GM20000 (cell line): Measurements from ENCODE around the gene MTMR4.
"Not testable (repeated sequence)": the region's sequence is repeated elsewhere in the genome, so short reads cannot be mapped to it uniquely, and the experiment has no call there.

ENCODE experiments used
- DNase-seq: peaks from one replicate; pipeline ENCODE4 v3.0.0; 2012; ENCODE audit warnings: low spot score
- CTCF ChIP-seq: IDR thresholded peaks from 2 replicates; pipeline ENCODE4 v1.5.1; 2012; ENCODE audit warnings: mild to moderate bottlenecking, control low read depth; ENCODE audit errors: extremely low read depth, missing control alignments

The MTMR4 gene

GRCh38 chr17:58504826-58505351 lies 9.5 kb downstream of the MTMR4 start:
- peak; percentile 83 for DNase-seq
- no peak for TF ChIP-seq CTCF

GRCh38 chr17:58503866-58504265 lies 10.6 kb downstream of the MTMR4 start:
- DNase-seq, result no peak
- TF ChIP-seq CTCF, result no peak

- DNase-seq, result not testable (repeated sequence)
These were observed 11.3 kb downstream of the MTMR4 start for GRCh38 chr17:58503134-58503533.

GRCh38 chr17:58501451-58501850 lies 13.0 kb downstream of the MTMR4 start:
- DNase-seq, result no peak
- no peak for TF ChIP-seq CTCF

- TF ChIP-seq CTCF, result no peak
These were observed 16.1 kb downstream of the MTMR4 start for GRCh38 chr17:58498177-58498828.

GRCh38 chr17:58493506-58493905 lies 20.9 kb downstream of the MTMR4 start:
- no peak for TF ChIP-seq CTCF
- no peak for DNase-seq

More at GRCh38 chr17:58498177-58498828, 16.1 kb downstream of the MTMR4 start:
- no peak for DNase-seq

- TF ChIP-seq CTCF, result no peak
- DNase-seq, result no peak
These were observed 22.0 kb downstream of the MTMR4 start for GRCh38 chr17:58492238-58493121.
